Measurements from ENCODE around the gene KCNG4.

KCNG4 gene

DNA sequence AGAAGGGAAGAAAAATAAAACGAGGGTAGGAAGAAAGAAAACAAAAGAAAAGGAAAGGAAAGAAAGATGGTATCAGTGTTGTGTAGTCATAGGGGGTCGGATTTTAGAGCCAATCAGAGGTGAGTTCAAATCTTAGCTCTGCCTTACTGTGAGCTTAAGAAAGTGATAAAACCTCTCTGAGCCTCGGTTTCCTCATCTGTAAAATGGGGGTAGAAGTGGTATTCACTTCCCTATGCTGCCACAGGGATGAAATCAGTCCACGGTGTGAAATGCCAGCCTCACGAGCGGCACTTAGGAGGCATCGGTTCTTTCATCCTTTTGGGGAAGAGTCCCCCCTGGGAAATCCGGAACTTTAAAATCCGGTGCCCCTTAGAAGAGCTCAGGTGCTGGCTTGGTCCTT lies 6.1 kb downstream of the KCNG4 start:
- no peak for DNase-seq (ENCODE audit: low read depth)
- TF ChIP-seq, protein P1, sequence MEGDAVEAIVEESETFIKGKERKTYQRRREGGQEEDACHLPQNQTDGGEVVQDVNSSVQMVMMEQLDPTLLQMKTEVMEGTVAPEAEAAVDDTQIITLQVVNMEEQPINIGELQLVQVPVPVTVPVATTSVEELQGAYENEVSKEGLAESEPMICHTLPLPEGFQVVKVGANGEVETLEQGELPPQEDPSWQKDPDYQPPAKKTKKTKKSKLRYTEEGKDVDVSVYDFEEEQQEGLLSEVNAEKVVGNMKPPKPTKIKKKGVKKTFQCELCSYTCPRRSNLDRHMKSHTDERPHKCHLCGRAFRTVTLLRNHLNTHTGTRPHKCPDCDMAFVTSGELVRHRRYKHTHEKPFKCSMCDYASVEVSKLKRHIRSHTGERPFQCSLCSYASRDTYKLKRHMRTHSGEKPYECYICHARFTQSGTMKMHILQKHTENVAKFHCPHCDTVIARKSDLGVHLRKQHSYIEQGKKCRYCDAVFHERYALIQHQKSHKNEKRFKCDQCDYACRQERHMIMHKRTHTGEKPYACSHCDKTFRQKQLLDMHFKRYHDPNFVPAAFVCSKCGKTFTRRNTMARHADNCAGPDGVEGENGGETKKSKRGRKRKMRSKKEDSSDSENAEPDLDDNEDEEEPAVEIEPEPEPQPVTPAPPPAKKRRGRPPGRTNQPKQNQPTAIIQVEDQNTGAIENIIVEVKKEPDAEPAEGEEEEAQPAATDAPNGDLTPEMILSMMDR (conservative IDR thresholded peaks at IDR 0.05; ENCODE audit: control insufficient read depth, insufficient read depth, low read depth, low read length) = no peak
- H3K4me3 ChIP-seq (ENCODE audit: control insufficient read depth, low read depth, low read length) = no peak overlapping the region

DNA sequence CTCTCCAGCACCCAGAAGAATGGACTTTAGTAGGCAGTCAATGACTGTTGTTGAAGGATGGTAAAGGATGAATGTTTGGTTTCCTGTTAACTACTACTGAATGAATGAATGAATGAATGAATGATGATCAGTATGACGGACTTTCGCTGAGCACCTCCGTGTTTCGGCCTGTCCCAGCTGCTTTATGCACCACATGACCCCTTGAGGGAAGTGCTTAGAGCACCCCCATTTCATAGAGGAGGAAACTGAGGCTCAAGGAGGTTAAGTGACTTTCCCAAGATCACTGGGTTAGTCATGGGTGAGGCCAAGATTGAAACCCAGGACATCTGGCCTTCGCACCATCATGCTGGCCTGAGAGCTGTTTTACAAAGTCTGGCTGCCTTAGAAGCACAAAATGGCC lies 6.8 kb downstream of the KCNG4 start:
- no peak for DNase-seq (ENCODE audit: low read depth)
- H3K4me3 ChIP-seq (ENCODE audit: control insufficient read depth, low read depth, low read length) = no peak overlapping the region
- TF ChIP-seq, protein P1 (conservative IDR thresholded peaks at IDR 0.05; ENCODE audit: control insufficient read depth, insufficient read depth, low read depth, low read length) = no peak

DNA sequence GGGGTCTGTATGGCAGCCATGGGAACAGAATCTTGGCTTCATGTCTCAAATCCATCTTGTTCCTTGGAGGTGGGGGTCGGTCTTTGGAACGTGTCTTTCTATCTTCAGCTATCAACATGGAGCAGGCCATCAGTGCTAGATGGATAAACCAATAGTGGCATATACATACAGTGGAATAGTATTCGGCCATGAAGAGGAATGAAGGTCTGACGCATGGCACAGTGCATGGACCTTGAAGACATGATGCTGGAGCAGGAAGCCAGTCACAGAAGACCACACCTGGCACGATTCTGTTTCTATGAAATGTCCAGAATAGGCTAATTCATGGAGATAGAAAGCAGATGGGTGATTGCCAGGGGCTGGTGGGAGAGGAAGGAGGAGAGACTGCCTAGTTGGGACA lies 7.8 kb downstream of the KCNG4 start:
- TF ChIP-seq, protein P1 (conservative IDR thresholded peaks at IDR 0.05; ENCODE audit: control insufficient read depth, insufficient read depth, low read depth, low read length) = no peak
- no peak overlapping the region for H3K4me3 ChIP-seq (ENCODE audit: control insufficient read depth, low read depth, low read length)
- no peak for DNase-seq (ENCODE audit: low read depth)

DNA sequence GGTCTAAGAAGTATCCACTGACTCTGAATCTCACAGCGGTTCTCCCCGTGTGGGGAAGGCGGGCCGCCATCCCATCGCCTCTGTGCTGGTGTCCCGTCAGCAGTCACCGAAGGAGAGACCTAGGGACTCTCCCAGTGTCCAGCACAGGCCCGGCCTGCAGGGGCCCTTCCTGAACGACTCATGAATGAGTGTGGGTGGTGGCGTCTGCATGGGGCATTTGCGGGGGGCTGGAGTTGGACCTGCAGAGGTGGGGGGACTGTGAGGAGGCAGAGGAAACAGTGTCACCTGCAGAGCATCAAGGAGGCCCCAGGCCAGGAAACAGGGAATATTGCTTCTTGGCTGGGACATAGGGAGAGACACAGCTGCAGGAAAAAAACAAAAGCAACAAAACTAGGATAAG lies 10.3 kb downstream of the KCNG4 start:
- no peak for DNase-seq (ENCODE audit: low read depth)
- H3K4me3 ChIP-seq (ENCODE audit: control insufficient read depth, low read depth, low read length) = no peak overlapping the region
- TF ChIP-seq, protein P1 (conservative IDR thresholded peaks at IDR 0.05; ENCODE audit: control insufficient read depth, insufficient read depth, low read depth, low read length) = no peak

DNA sequence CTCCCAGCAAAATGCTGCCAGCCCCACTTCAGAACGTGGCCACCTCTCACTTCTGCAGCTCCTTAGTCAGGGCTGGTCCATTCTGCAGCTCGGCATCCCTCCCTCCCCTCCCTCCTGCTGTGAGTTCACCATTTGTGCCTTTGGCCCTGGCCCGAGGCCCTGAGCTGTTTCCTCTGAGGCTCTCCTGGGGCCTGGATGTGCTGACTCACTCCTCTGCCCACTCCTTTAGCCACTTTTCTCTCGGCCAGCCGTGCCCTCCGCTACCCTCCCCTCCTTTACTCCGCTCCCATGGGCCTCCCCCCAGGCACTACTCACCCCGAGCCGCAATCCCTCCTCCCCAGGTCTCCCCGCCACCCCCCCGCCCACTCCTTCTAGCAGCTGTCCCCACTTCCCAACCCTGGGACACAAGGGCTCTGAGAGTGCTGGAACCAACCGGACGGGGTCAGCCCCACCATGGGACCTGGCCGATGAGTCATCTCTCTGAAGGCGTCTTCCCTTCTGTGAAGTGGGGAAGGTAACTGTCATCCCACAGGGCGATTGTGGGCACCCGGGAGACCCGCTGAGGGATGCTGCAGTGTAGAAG lies 11.5 kb downstream of the KCNG4 start:
- peak; percentile 93 for DNase-seq (ENCODE audit: low read depth)
- TF ChIP-seq, protein P1 (conservative IDR thresholded peaks at IDR 0.05; ENCODE audit: control insufficient read depth, insufficient read depth, low read depth, low read length) = no peak
- H3K4me3 ChIP-seq (ENCODE audit: control insufficient read depth, low read depth, low read length) = peak overlapping the region; percentile 15

DNA sequence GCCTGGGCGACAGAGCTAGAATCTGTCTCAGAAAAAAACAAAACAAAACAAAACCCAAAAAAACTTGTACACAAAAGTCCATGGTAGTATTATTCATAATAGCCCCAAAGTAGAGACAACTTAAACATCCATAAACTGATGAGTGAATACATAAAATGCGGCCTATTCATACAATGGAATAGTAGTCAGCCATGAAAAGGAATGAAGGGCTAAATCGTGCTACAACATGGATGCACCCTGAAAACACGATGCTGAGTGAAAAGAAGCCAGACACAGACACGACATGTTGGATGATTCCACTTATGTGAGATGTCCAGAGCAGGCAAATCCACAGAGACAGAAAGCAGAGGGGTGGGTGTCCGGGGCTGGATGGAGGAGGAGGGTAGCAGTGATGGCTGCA lies 12.3 kb downstream of the KCNG4 start:
- TF ChIP-seq, protein P1 (conservative IDR thresholded peaks at IDR 0.05; ENCODE audit: control insufficient read depth, insufficient read depth, low read depth, low read length) = no peak
- DNase-seq (ENCODE audit: low read depth) = no peak
- no peak overlapping the region for H3K4me3 ChIP-seq (ENCODE audit: control insufficient read depth, low read depth, low read length)

DNA sequence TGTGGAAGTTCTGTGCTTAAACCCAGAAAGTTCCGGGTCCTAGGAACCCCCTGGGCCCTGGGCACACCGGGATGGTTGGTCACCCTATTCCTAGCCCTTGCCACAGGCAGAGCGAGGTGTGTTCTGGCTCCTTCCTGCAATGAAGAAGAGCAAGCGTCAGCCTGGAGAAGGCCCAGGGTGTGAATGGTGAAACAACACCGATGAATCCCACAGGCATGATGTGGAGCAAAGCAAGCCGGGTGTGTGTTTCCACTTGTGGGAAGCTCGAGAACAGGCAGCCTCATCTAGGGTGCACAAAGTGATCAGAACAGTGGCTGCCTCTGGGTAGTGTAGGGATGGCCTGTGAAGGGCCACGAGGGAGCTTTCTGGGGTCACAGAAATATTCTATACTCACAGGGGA lies 13.8 kb downstream of the KCNG4 start:
- DNase-seq (ENCODE audit: low read depth) = no peak
- no peak overlapping the region for H3K4me3 ChIP-seq (ENCODE audit: control insufficient read depth, low read depth, low read length)
- TF ChIP-seq, protein P1 (conservative IDR thresholded peaks at IDR 0.05; ENCODE audit: control insufficient read depth, insufficient read depth, low read depth, low read length) = no peak

Data from fibroblast of mammary gland (primary cell).